Forelimb muscle (tissue), 1 donor: ENCODE measurements around the gene EBLN2. TPM values are rescaled to one million over a fixed set of nuclear protein-coding genes. Genes with fewer than 3 reads are reported as not detected.

ENCODE experiments used
- DNase-seq: peaks from one replicate; pipeline ENCODE4 v3.0.0-alpha.2; 2013; ENCODE audit warnings: low read depth
- polyA plus RNA-seq: library from polyadenylated mRNA; unstranded; fragments of 120-200 nt; gene quantifications from one replicate; pipeline ENCODE4 v1.2.1, GENCODE V29; 2013; ENCODE audit not compliant: insufficient read length

The EBLN2 gene
- 3.8 TPM for polyA plus RNA-seq

- no peak for DNase-seq
Observed at GRCh38 chr3:73061416-73061815, at the start of gene EBLN2. Gene EBLN2 (plus strand): TSS chr3:73061659. CDS start chr3:73062082, 423 bp downstream.

DNA sequence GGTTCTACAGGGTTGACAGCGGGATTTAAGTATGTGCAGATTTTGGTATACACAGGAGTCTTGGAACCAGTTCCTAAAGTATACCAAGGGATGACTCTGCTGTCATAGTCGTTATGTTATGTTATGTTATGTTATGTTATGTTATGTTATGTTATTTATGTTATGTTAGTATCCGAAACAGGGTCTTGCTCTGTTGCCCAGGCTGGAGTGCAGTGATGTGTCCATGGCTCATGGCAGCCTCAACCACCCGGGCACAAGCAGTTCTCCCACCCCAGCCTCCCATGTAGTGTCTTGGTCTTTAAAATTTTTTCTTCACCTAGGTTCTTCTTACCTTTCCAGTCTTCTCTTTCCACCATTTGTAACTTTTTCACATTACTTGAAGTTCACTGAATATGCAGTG, 43.2 kb upstream of the EBLN2 start:
- DNase-seq: no peak

- DNase-seq: no peak
Observed at GRCh38 chr3:73018790-73019441, 42.5 kb upstream of the EBLN2 start.

- DNase-seq: no peak
Observed at GRCh38 chr3:73021301-73021835, 40.1 kb upstream of the EBLN2 start.

DNA sequence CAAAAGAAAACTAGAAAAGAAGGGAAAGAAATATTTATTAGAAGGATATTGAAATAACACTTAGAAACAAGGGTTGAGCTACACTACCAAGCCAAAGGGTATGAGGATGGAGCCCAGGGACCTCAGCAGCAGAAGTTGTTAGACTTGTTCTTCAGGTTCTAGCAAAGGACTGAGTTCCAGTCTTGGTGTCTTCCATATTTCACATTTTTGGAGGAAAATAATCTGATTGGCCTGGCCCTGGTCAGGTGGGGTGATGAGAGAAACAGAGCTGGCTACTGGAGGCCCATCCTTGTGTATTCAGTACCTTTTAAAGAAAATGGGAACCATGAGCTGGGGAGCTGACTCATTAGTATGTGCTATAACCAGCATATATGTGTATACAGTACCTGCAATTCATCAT, 36.6 kb upstream of the EBLN2 start:
- DNase-seq: no peak

DNA sequence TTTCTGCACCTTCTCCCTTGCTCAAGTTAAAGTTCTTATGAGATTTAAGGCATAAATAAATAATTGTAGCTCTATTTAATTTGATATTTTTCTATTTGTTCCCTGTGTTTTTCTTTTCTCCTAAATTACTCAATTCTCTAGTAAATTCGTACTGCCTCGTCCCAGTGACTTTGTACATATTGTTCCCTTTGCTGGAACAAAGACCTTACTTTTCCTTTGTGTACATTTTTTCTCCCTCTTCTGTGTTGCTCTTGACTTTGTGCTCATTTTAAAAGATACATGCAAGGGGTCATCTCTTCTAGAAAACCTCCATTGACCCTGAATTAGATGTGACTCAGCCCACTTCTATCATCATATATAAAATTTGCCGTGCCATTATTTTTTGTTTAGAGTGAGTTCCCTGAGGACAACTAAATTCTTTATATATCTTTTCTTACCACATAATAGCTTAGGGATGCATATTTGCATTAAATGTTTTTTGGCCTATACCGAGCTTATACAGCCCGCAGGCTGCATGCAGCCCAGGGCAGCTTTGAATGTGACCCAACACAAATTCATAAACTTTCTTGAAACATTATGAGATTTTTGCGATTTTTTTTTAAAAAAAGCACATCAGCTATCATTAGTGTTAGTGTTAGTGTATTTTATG, 35.2 kb upstream of the EBLN2 start:
- no peak for DNase-seq

DNA sequence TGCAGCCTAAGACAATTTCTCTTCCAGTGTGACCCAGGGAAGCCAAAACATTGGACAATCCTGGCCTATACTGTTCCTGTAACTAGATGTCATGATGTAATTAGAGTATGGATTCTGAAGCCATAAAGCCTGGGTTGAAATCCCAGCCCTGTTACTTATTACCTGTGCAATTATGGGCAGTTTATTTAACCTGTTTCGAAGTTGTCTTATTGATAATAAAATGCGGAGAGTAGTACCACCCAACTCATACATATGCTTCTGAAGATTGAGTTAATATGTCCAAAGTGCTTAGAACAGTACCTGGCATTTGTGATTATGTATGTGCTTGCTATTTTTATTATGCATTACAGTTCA, 34.7 kb upstream of the EBLN2 start:
- DNase-seq: no peak

DNA sequence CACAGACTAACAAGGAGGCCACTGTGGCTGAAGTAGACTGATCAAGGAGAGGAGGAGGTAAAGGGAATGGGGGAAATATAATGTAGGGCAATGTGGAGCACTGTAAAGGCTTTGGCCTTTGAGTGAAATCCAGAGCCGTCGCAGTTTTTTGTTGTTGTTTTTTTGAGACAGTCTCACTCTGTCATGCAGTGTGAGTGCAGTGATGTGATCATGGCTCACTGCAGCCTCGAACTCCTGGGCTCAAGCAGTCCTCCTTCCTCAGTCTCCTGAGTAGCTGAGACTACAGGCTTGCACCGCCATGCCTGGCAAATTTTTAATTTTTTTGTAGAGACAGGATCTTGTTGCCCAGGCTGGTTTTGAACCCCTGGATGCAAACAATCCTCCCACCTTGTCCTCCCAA, 32.7 kb upstream of the EBLN2 start:
- DNase-seq: no peak

DNA sequence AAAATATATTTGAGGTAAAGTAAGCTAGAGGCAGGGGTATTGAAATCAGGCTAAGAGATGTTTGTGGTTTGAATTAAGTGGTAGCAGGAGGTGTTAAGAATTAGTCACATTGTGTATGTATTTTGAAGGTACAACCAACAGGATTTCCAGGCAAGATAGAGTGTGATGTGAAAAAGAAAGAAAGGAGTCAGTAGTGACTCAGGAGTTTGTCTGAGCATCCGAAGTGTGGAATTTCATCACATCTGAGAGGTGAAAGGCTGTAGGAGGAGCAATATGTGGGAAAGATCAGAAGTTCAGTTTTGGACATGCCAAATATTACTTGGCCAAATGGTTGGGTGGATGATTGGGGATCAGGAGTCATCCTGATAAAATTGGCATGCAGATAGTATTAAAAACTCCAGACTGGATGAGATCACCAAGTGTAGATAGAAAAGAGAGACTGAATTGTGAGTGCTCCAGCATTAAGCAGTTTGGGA, 32.1 kb upstream of the EBLN2 start:
- peak; percentile 4 for DNase-seq

DNA sequence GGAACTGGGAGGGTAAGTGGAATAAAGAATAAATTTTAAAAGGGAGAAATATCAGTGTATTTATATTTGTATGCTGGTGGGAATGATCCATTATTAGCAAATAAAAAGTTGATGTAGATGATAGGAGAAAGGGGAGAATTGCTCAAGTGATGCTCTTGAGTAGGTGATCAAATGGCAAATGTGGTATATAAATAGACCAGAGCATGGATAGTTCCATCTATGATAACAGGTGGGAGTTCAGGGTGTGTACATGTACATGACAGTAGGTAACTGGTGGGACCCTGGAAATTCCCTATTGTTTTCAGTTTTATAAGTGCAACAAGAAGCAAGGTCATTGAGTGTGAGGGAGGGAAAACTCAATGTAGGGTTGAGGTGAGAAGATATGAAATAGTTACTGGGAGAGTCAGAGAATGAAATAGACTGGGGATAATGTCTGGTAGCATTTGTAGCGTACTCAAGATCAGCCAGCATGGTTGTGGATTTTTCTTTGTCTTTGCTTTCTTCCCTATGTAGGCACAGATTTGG, 31.3 kb upstream of the EBLN2 start:
- DNase-seq: no peak

DNA sequence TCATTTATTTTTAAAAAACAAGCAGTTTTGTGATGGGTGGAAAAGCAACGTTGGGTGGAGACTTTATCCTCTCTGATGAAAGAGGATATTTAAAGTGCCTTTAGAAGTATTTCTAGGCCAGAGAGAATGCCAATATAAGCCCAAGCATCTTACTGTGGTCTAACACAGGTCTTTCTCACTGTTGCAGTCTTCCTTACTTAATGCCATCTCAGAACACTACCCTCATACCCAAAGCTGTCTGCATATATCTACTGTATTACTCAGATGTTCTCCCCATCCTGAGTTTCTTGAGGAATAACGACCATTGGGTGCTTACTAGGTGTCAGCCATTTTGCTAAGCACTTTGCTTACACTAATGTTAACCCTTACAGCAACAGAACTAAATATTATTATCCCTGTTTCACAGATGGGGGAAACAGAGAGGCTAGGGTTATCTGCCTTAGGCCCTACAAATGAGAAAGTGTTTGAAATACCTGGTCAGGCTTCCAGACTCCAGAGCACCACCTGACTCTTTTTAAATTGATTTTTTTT, 29.8 kb upstream of the EBLN2 start:
- DNase-seq: no peak

- no peak for DNase-seq
Observed at GRCh38 chr3:73036694-73037591, 24.5 kb upstream of the EBLN2 start.

DNA sequence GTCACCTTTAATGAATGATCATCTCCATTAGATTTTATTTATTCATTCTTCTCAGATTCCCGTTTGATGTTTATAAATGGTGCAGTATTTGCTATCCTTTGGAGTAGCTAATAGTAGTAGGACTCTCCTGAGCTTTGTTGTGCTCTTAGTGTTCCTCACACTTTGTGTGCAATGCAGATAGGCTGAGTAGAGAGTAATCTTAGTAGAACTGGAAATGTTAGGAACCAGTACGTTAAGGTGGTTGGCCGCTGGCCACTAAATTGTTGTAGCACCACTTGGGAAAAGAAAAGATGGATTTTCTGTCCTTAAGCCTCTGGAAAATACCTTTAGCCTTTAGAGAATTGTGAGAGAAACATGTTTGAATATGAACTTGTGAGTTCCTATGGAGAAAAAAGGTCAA, 19.9 kb upstream of the EBLN2 start:
- no peak for DNase-seq

DNA sequence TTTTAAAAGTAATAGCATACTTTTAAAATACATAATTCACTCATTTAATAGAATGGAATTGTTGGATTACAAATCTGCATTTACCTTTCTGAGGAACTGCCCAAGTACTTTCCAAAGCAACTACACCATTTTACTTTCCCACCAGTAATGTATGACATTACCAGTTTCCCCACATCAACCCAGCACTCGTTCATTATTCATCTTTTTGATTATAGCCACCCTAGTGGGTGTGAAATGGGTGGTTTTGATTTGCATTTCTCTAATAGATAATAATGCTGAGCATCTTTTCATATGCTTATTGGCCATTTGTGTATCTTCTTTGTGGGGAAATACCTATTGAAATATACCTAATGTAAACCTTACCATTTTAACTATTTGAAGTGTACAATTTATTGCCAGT, 18.0 kb upstream of the EBLN2 start:
- no peak for DNase-seq

DNA sequence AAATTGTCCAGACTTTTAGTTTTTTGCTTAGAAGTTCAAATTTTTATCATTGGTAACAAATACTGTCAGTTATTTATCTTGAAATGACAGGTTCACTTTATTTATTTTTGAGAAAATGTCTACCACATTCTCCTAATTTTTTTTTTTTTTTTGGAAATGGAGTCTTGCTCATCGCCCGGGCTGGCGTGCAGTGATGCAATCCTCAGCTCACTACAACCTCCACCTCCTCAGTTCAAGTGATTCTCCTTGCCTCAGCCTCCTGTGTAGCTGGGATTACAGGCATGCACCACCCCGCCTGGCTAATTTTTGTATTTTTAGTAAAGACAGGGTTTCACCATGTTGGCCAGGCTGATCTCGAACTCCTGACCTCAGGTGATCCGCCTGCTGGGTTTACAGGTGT, 16.1 kb upstream of the EBLN2 start:
- DNase-seq: no peak

GRCh38 chr3:73046195-73046594, 15.3 kb upstream of the EBLN2 start:
- no peak for DNase-seq

DNA sequence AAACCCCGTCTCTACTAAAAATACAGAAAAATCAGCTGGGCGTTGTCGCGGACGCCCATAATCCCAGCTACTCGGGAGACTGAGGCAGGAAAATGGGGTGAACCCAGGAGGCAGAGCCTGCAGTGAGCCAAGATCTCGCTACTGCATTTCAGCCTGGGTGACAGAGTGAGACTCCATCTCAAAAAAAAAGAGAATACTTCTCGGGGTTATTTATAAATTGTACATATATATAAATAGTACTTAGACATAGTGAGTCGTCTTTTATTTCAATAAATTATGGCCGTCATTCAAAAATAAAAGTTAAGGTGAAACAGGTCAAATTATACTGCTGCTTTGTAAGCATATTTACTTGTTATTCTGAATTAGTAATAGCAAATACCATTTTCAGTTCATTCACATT, 12.1 kb upstream of the EBLN2 start:
- DNase-seq: no peak

- no peak for DNase-seq
Observed at GRCh38 chr3:73052857-73053256, 8.6 kb upstream of the EBLN2 start.

DNA sequence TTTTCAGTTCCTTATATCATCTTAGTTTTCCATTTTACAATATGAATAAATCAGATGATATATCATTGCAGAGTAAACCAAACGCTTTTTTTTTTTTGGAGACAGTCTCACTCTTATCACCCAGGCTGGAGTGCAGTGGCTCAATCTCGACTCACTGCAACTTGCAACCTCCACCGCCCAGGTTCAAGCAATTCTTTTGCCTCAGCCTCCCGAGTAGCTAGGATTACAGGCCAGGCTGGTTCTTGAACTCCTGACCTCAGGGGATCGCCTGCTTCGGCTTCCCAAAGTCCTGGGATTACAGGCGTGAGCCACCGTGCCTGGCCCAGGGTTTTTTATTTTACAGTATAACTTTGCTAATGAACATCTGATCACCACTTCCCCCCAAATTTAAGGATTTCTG, 5.9 kb upstream of the EBLN2 start:
- no peak for DNase-seq

- DNase-seq: peak; percentile 41
Observed at GRCh38 chr3:73056014-73056844, 5.2 kb upstream of the EBLN2 start.

- DNase-seq: no peak
Observed at GRCh38 chr3:73056845-73057150, 4.7 kb upstream of the EBLN2 start.
